ENCODE results near the gene LTB4R2.
A peak's percentile ranks its signal among the peaks of the same experiment; 100 is the strongest.

LTB4R2 gene

DNA sequence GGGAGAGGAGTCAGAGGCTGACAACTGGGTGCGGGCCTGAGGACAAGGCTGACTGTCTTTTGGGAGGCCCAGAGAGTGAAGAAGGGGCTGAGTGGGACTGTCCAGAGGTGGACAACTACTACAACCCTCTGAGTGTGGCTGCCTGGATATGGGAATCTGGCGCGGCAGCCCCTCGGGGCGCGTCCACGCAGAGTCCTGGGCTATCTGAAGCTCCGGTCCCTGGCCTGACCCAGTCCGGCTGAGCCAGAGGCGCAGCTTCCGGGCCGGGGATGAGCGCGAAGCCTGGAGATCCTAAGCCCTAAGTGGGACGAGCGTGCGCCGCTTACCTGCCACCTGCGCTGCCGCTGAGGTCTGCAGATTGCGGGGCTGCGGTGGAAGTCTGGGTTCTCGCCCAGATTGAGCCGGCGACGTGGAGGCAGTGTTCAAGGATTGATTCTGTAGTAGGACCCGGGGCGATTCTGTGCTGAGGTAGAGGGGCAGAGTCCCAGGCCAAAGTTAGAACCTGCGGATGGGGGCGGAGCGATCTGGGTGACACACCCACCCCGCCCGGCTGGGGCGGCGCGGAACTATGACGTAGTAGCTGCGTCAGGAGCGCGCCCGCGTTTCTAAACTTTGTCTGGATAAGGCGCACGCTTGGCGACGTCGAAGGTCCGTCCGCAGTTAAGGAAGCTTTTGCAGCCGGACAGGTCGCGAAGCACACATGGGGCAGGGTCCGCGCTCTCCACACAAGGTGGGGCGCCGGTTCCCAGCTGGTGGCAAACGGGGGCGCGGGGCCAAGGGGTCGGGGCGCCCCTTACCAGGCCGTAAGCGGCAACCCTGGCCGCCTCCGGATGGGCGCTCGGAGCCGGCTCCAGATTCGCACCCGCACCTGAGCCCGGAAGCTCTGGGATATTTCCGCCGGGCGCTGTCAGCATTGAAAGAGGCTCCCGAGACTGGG, 10.4 kb upstream of the LTB4R2 start, which contains the start of the genes DHRS1 and NOP9:
DHRS1 (minus strand) TSS at position 526 of the 937 bp plus-strand sequence. CDS start 674 bp downstream, outside the sequence.
NOP9 (plus strand) TSS at position 596 of the 937 bp plus-strand sequence; CDS start at position 701, 105 bp downstream.
- DNase-seq = peak; percentile 95

DNA sequence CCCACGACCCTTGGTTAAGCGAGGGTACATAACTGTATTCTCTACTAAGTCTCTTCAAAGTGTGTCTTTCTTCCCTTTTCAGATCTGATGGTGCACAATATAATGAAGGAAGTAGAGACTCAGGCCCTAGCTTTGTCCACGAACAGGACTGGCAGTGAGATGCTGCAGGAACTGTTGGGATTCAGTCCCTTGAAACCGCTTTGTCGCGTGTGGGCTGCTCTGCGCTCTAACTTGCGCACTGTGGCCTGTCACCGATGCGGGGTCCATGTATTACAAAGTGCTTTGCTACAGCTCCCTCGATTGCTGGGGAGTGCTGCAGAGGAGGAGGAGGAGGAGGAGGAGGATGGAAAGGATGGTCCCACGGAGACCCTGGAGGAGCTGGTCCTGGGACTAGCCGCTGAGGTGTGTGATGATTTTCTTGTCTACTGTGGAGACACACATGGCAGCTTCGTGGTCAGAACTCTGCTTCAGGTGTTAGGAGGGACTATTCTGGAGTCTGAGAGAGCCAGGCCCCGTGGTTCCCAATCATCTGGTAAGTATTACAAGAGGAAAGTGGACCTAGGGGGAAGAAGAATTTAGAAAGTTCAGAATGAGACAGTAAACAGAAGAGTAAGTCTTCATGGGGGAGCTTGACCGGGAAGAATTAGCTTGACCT, 9.5 kb upstream of the LTB4R2 start:
- DNase-seq = no peak

DNA sequence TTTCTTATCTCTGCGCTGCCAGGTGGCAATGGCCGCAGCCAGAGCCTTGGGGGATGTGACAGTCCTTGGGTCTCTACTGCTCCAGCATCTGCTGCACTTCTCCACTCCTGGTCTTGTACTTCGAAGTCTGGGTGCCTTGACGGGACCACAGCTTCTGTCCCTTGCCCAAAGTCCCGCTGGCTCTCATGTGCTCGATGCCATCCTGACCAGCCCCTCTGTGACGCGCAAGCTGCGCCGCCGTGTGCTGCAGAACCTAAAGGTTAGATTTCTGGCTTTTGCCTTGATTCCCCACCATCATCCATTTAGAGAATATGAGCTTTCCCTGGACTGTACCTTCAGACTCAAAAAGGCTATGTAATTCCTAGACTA, 5.9 kb upstream of the LTB4R2 start:
- DNase-seq = no peak

DNA sequence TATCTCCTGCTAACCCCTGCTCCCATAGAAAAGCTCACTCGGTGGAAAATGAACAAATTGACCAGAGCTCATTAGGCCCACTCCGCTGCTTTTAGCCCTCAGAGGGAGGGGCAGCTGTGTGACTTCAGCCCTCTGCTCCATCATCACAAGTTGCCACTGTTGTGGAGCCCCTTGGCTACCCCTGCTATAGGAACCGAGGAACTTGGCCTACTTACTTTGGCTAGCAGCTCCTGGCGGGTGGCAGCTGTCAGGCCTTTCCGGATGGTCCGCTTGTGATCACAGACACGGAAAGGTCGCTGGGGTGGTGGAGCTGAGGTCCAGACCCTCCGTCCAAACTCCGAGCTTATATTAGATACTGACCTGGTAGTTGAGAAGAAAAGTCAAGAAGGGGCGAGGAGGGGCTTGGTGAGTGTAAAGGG, 2.8 kb upstream of the LTB4R2 start:
- DNase-seq = no peak

DNA sequence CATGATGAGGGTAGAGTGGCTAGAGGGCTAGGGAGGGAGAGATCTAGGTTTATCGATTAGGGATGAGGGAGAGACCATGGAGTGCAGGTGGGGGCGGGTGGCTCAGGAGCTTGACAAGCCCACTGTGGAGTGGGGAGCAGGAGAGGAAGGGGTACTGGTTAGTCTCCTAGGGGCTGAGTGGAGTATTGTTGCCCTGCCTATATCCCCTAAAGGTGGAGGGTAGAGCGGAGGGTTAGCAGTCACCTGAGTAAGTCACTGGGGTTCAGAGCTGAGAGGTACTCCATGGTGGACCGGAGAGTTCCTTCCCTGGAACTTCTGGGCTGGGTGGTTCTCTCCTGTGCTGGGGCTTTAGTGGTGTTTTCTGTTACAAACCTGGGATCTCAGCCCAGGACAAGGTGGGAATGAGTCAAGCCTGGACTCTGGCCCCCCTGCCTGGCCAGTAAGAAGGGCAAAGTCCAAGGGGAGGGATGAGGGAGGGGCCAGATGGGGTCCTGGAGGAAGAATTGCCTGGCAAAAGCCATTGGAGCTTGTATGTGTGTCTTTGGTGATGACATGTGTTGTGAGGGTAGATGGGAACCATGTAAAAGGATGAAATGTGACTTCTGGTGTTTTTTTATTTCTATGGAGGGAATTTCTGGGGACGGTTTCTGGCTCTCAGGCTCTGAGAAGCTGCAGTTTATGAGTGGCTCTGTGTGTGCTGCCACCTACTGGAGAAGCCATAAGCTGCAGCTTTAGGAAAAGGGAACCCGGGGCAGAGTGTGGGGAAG, 2.2 kb upstream of the LTB4R2 start, which contains the start of gene CIDEB:
CIDEB (minus strand) TSS at position 403 of the 767 bp plus-strand sequence; CDS start at position 284, 119 bp downstream.
- peak; percentile 85 for DNase-seq

DNA sequence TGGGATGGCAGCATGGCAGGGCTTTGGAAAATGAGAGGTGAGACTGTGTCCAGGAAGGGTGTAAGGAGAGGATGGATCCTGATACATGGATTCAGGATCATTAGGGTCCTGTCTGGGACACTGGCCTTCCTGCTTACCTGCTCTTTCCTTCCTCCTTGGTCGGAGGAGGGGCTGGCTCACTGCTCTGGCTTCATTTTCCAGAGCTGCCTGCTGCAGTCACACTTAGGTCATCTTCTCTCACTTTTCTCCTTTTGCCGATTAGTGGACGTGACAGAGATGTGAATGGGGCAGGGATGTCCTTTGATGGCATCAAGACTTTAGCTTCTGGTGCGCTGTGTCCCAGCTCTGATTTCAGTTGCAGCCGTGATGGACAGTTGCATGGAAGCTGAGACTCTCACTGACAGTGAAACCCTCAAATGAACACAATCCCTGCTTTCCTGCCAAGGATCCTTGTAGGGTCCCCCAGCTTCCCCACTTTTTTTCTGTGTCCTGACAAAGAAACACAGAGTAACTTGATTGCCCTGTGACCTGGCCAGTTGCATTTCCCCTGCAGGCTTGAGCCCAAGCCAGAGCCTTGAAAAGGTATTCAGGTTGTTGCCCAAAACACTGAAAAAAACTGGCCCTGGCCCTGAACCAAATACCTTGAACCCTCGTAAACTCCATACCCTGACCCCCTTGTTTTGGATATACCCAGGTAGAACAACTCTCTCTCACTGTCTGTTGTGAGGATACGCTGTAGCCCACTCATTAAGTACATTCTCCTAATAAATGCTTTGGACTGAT, 1.4 kb upstream of the LTB4R2 start:
- DNase-seq = no peak

DNA sequence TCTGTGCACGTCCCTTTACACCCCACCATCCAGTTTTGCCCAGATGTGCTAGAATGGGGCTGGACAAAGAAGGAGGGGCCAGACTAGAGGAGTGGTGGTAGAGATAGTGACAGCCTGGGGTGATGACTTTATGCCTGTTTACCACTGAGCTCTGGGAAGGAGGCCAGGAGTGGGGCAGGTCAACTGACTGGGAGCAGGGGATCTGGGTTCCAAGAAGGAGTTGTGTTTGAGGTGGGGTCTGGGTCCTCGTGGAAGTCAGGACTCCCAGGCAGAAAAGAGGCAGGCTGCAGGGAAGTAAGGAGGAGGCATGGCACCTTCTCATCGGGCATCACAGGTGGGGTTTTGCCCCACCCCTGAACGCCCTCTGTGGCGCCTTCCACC, 315 bp downstream of the LTB4R2 start:
- DNase-seq = peak; percentile 93

DNA sequence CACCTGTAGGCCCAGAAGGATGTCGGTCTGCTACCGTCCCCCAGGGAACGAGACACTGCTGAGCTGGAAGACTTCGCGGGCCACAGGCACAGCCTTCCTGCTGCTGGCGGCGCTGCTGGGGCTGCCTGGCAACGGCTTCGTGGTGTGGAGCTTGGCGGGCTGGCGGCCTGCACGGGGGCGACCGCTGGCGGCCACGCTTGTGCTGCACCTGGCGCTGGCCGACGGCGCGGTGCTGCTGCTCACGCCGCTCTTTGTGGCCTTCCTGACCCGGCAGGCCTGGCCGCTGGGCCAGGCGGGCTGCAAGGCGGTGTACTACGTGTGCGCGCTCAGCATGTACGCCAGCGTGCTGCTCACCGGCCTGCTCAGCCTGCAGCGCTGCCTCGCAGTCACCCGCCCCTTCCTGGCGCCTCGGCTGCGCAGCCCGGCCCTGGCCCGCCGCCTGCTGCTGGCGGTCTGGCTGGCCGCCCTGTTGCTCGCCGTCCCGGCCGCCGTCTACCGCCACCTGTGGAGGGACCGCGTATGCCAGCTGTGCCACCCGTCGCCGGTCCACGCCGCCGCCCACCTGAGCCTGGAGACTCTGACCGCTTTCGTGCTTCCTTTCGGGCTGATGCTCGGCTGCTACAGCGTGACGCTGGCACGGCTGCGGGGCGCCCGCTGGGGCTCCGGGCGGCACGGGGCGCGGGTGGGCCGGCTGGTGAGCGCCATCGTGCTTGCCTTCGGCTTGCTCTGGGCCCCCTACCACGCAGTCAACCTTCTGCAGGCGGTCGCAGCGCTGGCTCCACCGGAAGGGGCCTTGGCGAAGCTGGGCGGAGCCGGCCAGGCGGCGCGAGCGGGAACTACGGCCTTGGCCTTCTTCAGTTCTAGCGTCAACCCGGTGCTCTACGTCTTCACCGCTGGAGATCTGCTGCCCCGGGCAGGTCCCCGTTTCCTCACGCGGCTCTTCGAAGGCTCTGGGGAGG, 985 bp downstream of the LTB4R2 start, which contains the start of gene LTB4R:
LTB4R (plus strand) TSS at position 857 of the 959 bp plus-strand sequence. CDS start 4,150 bp downstream, outside the sequence.
- DNase-seq = peak; percentile 83

DNA sequence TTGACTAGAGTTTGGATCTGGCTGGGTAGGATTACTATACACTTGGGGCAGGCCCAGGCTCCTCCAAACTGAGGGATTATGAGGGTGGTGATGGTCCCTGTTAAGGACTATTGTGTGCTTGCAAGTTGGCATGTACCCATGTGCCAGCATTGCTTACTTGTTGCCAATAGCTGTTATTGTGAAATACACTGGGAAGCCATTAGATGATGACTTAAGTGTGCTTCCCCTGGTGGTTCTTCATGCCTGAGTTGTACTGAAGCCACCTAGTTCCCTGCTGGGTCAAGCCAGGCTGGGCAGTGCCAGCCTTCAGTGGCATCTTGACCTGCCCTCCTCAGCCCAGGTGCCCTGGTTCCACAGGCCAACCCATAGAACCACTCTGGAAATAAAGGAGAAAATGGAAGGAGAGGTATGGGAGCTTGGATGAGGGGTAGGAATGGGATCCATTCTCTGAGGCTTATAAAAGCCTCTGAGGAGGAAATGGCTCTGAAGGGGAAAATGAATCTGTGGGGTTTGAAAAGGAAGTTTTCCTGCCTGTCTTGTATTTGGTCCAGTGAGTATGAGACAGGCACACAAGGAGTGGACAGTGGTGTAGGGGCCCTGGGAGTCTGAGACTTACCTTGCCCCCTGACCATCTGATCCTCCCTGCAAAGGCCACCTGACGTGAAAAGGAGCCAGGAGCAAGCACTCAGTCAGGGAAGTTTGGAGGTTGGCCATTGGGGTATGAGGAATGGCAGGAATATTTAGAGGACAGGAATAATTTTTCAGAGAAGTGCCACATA, 2.1 kb downstream of the LTB4R2 start:
- DNase-seq = peak; percentile 56

DNA sequence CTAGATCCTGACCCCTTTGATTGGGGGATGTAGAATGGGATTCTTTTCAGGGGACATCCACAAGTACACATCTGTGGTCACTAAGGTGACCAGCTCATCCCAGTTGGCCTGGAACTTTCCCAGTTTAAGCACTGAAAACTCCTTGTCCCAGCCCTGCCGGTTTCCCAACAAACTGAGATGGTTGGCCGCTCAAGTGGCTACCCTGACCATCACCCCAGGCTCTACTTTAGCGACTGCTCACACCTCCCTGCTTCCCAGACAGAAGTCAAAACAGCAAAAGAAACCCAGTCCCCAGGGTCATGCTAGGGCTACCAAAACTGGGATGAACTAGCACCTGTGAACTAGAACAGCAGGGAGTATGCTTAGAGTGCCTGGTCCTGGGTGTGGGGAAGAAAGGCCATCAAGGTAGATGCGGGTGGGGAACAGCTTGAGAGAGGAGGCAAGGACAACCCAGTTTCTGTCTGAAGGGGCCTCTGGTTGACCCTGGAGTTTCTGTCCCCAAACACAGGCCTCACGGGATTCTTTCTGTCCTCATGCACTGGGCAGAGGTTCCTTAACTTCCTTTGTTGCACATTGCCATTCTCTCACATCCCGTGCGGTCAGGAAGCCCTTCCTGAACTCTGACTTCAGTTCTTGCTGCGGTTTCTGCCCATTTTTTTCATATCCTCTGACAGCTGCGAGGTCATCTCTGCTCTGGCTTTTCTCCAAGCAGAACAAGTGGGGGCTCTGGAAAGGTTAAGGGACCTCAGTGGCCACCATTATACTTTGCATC, 3.0 kb downstream of the LTB4R2 start:
- peak; percentile 78 for DNase-seq

DNA sequence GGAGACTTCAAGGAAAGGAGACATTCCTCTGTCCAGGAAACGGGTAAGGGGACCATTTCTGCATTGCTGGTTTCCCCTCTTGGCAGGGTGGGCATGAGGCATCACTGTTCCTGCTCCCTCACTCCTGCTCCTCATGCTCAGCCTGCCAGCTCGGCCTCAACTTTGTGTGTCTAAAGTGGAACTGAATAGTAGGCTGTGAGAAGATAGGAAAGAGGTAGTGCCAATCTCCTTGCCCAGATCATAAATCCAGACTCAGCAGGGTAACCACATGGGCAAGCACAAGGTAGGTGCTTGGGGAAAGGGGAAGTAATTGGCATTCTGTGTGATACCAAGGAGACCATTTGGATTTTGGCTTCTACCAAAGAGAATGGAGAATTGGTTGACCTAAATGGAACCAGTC, 4.0 kb downstream of the LTB4R2 start:
- DNase-seq = peak; percentile 55

DNA sequence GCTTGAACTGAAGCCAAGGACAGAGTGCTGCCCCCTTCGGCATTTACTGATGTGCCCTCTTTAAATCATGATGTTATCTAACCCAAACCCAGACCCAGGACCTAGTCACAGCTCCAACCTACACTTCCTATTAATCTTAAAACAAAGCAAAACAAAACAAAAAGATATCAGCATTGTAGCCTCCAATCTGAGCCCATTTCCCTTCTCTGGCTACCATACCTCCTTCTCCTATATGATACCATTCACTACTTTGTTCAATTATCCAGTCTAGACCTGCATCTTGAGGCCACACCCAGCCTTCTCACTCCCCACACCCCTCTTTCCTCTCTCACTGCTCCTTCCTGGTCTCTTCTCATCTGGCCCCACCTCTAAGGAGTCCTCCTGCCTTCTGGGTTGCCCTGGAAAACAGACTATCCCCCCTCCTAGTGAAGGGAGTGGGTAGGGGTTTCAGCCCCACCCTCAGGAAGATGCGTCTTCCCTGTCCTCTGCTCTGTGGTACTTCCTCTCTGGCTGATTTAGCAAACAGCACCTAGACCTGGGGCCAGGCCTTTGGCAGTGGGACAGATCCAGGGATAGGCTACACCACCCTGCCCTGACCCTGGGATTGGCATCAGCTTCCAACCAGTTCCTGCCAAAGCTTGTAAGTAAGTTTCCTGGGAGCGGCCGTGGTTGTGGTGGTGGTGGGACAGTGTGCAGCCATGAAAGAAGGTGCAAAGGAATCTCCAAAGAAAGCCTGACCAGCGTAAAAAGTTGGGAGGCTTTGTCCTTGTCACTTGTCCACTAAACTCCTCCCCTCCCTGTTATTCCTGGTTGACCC, 4.6 kb downstream of the LTB4R2 start:
- DNase-seq = no peak

DNA sequence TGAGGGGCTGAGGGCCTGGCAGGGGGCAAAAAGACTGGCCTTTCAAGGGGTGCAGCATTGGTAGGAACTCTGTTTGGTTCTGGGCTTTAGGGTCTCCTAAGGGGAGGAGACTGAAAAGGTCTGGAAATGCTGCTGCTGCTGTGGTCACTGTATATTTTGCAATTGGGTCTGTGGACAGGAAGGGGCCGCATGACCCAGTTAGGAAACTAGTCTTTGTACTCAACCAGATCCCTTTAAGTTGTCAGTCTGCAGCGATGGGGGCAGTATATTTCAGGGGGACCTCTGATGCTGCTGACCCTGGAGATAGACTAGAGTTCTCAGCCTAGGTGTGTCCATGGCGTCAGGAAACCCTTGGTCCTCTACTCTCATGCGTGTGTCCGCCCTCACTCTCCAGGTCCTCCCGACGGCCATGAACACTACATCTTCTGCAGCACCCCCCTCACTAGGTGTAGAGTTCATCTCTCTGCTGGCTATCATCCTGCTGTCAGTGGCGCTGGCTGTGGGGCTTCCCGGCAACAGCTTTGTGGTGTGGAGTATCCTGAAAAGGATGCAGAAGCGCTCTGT, 5.4 kb downstream of the LTB4R2 start:
- no peak for DNase-seq

DNA sequence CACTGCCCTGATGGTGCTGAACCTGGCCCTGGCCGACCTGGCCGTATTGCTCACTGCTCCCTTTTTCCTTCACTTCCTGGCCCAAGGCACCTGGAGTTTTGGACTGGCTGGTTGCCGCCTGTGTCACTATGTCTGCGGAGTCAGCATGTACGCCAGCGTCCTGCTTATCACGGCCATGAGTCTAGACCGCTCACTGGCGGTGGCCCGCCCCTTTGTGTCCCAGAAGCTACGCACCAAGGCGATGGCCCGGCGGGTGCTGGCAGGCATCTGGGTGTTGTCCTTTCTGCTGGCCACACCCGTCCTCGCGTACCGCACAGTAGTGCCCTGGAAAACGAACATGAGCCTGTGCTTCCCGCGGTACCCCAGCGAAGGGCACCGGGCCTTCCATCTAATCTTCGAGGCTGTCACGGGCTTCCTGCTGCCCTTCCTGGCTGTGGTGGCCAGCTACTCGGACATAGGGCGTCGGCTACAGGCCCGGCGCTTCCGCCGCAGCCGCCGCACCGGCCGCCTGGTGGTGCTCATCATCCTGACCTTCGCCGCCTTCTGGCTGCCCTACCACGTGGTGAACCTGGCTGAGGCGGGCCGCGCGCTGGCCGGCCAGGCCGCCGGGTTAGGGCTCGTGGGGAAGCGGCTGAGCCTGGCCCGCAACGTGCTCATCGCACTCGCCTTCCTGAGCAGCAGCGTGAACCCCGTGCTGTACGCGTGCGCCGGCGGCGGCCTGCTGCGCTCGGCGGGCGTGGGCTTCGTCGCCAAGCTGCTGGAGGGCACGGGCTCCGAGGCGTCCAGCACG, 6.1 kb downstream of the LTB4R2 start:
- peak; percentile 61 for DNase-seq

DNA sequence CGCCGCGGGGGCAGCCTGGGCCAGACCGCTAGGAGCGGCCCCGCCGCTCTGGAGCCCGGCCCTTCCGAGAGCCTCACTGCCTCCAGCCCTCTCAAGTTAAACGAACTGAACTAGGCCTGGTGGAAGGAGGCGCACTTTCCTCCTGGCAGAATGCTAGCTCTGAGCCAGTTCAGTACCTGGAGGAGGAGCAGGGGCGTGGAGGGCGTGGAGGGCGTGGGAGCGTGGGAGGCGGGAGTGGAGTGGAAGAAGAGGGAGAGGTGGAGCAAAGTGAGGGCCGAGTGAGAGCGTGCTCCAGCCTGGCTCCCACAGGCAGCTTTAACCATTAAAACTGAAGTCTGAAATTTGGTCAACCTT, 6.6 kb downstream of the LTB4R2 start:
- DNase-seq = no peak

DNA sequence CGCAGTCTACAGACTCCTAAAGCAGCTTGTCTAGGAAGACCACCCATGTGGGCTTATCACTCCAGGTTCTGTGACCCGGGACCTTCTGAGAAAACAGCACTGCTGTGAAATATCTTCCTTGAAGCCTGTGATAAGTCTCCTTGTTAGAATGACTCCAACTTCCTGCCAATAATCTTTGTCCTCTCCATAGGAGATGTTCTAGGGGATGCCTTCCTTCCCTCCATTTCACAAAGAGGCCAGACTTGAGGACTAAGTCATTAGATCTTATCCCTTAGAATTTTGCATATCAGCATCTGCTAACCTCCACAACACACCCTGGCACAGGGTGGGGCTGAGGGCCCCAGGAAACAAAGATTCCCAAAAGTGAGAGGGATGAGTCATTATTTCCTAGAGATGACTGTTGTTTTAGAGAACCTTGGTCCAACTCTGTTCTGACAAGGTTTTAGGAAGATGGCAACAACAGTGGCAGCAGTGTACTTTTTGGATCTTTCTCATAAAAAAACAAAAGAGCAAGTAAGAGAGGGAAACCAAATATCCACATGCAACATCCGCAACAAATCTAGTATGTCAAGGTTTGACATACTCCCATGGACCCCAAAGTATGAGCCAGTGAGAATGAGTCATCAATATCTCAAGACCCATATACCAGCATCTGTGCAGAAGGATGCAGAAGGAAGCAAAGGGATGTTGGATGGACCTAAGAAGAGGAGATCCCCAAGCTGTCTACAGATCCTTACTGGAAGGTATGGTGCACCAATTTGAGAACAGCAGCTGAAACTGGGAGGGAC, 7.4 kb downstream of the LTB4R2 start:
- no peak for DNase-seq

All from hematopoietic multipotent progenitor cell treated with erythropoietin and hydrocortisone succinate and interleukin-3 and kit ligand, for 6 days (in vitro differentiated cells).